ENCODE measurements around the gene PACRG. TPM values are rescaled to one million over a fixed set of nuclear protein-coding genes. Genes with fewer than 3 reads are reported as not detected.

The PACRG gene
- total RNA-seq, 1 experiment from 2014 or later, result not detected

- no peak for DNase-seq
- Histone ChIP-seq H3K4me3 (ENCODE audit: low read depth, low read length) (no peak overlapping the region), H3K4me1 (no peaks in the 10 kb centered on the region), H3K9me3 (no peaks in the 10 kb centered on the region), H3K36me3 (ENCODE audit: control insufficient read depth, insufficient read depth, low read length) (no peaks in the 10 kb centered on the region), H3K27me3 (replicated peaks; ENCODE audit: control insufficient read depth, insufficient read depth, low read length) (no peaks in the 10 kb centered on the region)
- intact Hi-C loops (cut with micrococcal nuclease; ENCODE audit: unreplicated experiment), result no loop called here
- TF ChIP-seq CTCF (IDR thresholded peaks at IDR 0.05; ENCODE audit: insufficient read depth in 1 of 2, low read depth in 1 of 2, low read length in 1 of 2, severe bottlenecking in 1 of 2, unreplicated experiment in 1 of 2), result no peak
- no peak overlapping the region for H3K4me3 Mint-ChIP-seq (ENCODE audit: unreplicated experiment)
- POLR2A ChIA-PET, result no interaction called here
- H3K27me3 Mint-ChIP-seq (ENCODE audit: insufficient read depth, unreplicated experiment), result peaks cover 3% of the 10 kb centered on the region
- BruUV-seq (replicated peaks), result no TSS peak
- no peaks in the 10 kb centered on the region for H3K36me3 Mint-ChIP-seq (ENCODE audit: insufficient read depth, unreplicated experiment)
- H3K27ac Mint-ChIP-seq (ENCODE audit: unreplicated experiment), result no peak overlapping the region
- peaks cover 11% of the 10 kb centered on the region for H3K9me3 Mint-ChIP-seq (ENCODE audit: unreplicated experiment)
- no peaks in the 10 kb centered on the region for H3K4me1 Mint-ChIP-seq (ENCODE audit: low read depth, unreplicated experiment)
- CTCF ChIA-PET, result no interaction called here
Observed at GRCh38 chr6:162713974-162714780, 13.6 kb upstream of the PACRG start.

- ChIA-PET POLR2A (no interaction called here), CTCF (no interaction called here)
- TF ChIP-seq CTCF (IDR thresholded peaks at IDR 0.05; ENCODE audit: insufficient read depth in 1 of 2, low read depth in 1 of 2, low read length in 1 of 2, severe bottlenecking in 1 of 2, unreplicated experiment in 1 of 2), result no peak
- Mint-ChIP-seq H3K4me1 (ENCODE audit: low read depth, unreplicated experiment) (no peaks in the 10 kb centered on the region), H3K9me3 (ENCODE audit: unreplicated experiment) (peaks cover 11% of the 10 kb centered on the region), H3K4me3 (ENCODE audit: unreplicated experiment) (no peak overlapping the region), H3K27ac (ENCODE audit: unreplicated experiment) (no peak overlapping the region), H3K27me3 (ENCODE audit: insufficient read depth, unreplicated experiment) (peaks cover 3% of the 10 kb centered on the region), H3K36me3 (ENCODE audit: insufficient read depth, unreplicated experiment) (no peaks in the 10 kb centered on the region)
- Histone ChIP-seq H3K9me3 (no peaks in the 10 kb centered on the region), H3K27me3 (replicated peaks; ENCODE audit: control insufficient read depth, insufficient read depth, low read length) (no peaks in the 10 kb centered on the region), H3K4me1 (no peaks in the 10 kb centered on the region), H3K36me3 (ENCODE audit: control insufficient read depth, insufficient read depth, low read length) (no peaks in the 10 kb centered on the region), H3K4me3 (ENCODE audit: low read depth, low read length) (no peak overlapping the region)
- no TSS peak for BruUV-seq (replicated peaks)
- intact Hi-C loops (cut with micrococcal nuclease; ENCODE audit: unreplicated experiment), result no loop called here
- no peak for DNase-seq
Observed at GRCh38 chr6:162715601-162716000, 12.2 kb upstream of the PACRG start.

GRCh38 chr6:162719528-162719927, 8.2 kb upstream of the PACRG start:
- H3K27me3 Mint-ChIP-seq (ENCODE audit: insufficient read depth, unreplicated experiment), result peaks cover 3% of the 10 kb centered on the region
- no peak overlapping the region for H3K4me3 Mint-ChIP-seq (ENCODE audit: unreplicated experiment)
- TF ChIP-seq CTCF (IDR thresholded peaks at IDR 0.05; ENCODE audit: insufficient read depth in 1 of 2, low read depth in 1 of 2, low read length in 1 of 2, severe bottlenecking in 1 of 2, unreplicated experiment in 1 of 2), result no peak
- H3K9me3 Mint-ChIP-seq (ENCODE audit: unreplicated experiment), result peaks cover 11% of the 10 kb centered on the region
- no peaks in the 10 kb centered on the region for H3K36me3 ChIP-seq (ENCODE audit: control insufficient read depth, insufficient read depth, low read length)
- no peaks in the 10 kb centered on the region for H3K4me1 Mint-ChIP-seq (ENCODE audit: low read depth, unreplicated experiment)
- H3K4me1 ChIP-seq, result no peaks in the 10 kb centered on the region
- intact Hi-C loops (cut with micrococcal nuclease; ENCODE audit: unreplicated experiment), result no loop called here
- BruUV-seq (replicated peaks), result no TSS peak
- H3K36me3 Mint-ChIP-seq (ENCODE audit: insufficient read depth, unreplicated experiment), result no peaks in the 10 kb centered on the region
- POLR2A ChIA-PET, result no interaction called here
- H3K9me3 ChIP-seq, result no peaks in the 10 kb centered on the region
- no peak for DNase-seq
- no peaks in the 10 kb centered on the region for H3K27me3 ChIP-seq (replicated peaks; ENCODE audit: control insufficient read depth, insufficient read depth, low read length)
- CTCF ChIA-PET, result no interaction called here
- no peak overlapping the region for H3K4me3 ChIP-seq (ENCODE audit: low read depth, low read length)
- H3K27ac Mint-ChIP-seq (ENCODE audit: unreplicated experiment), result no peak overlapping the region

Measured in Caco-2 (cell line).